ENCODE data around the gene ZNF236. TPM values are rescaled to one million over a fixed set of nuclear protein-coding genes. Genes with fewer than 3 reads are reported as not detected.

ZNF236 gene
- total and polyA plus RNA-seq, 2 donors (not counting 1 experiment from before 2014, with no cell fraction given), result 8.9 to 39.5 TPM

- H3K79me2 ChIP-seq (ENCODE audit: control insufficient read depth, insufficient read depth, low read length), result no peaks in the 10 kb centered on the region
Measured at GRCh38 chr18:76866666-76867065, 44.3 kb downstream of the ZNF236 start.

GRCh38 chr18:76873311-76873710 is 51.0 kb downstream of the ZNF236 start:
- 96% methylated on average over 6 of the region's 6 CpGs for WGBS (ENCODE audit: insufficient coverage)
- no peaks in the 10 kb centered on the region for H3K4me1 Mint-ChIP-seq
- no peaks in the 10 kb centered on the region for H3K9me3 Mint-ChIP-seq (ENCODE audit: insufficient read depth)
- no peak overlapping the region for H3K4me2 ChIP-seq (replicated peaks; ENCODE audit: low read depth, low read length, poor library complexity, severe bottlenecking)
- no peak overlapping the region for H3K4me3 ChIP-seq (ENCODE audit: control extremely low read depth in 1 of 5, extremely low read depth in 1 of 5, insufficient read depth in 1 of 5, low read depth in 2 of 5, low read length in 4 of 5)
- no peak overlapping the region for H3K4me3 Mint-ChIP-seq
- H3K9ac ChIP-seq (ENCODE audit: low read length), result no peak overlapping the region
- intact Hi-C loops (cut with micrococcal nuclease), result no loop called here
- CTCF ChIA-PET, result interaction anchor here (1.9 kb wide), 1 partner anchor 70 kb away, joined by 6 read pairs; no protein-coding TSS in a partner anchor
- H3K79me2 ChIP-seq (ENCODE audit: control insufficient read depth, insufficient read depth, low read length), result no peaks in the 10 kb centered on the region
- no peaks in the 10 kb centered on the region for H3K9me3 ChIP-seq (ENCODE audit: control extremely low read depth in 1 of 3, control insufficient read depth in 2 of 3, insufficient read depth in 1 of 3, low read length in 2 of 3)
- no peak overlapping the region for H3K27ac Mint-ChIP-seq
- no peak overlapping the region for H3K27ac ChIP-seq (ENCODE audit: low read length in 2 of 2)
- peaks cover 6 to 39% of the 10 kb centered on the region in 2 experiments for H3K36me3 ChIP-seq (replicated peaks in 1 of 2; ENCODE audit: control extremely low read depth in 1 of 2, control insufficient read depth in 1 of 2, extremely low read depth in 1 of 2, insufficient read depth in 2 of 2, low read length in 1 of 2)
- no peak for DNase-seq
- no peak overlapping the region for H2AFZ ChIP-seq (ENCODE audit: insufficient read depth, low read depth, low read length, poor library complexity, severe bottlenecking)
- POLR2A ChIA-PET, result no interaction called here
- no peak for ATAC-seq (ENCODE audit: low read depth)
- no peaks in the 10 kb centered on the region for H3K4me1 ChIP-seq (ENCODE audit: control insufficient read depth in 2 of 2, insufficient read depth in 2 of 2, low read length in 2 of 2)
- TF ChIP-seq CTCF (IDR thresholded peaks at IDR 0.05) (no peak), EZH2 (IDR thresholded peaks at IDR 0.05; ENCODE audit: borderline replicate concordance, insufficient read depth, low read depth, low read length, poor library complexity, severe bottlenecking) (no peak)
- no peaks in the 10 kb centered on the region for H3K27me3 ChIP-seq (replicated peaks in 1 of 4; ENCODE audit: control extremely low read depth in 1 of 4, control insufficient read depth in 3 of 4, insufficient read depth in 4 of 4, low read length in 3 of 4)
- H4K20me1 ChIP-seq (ENCODE audit: control insufficient read depth, insufficient read depth, low read length, poor library complexity, severe bottlenecking), result no peaks in the 10 kb centered on the region
- no peaks in the 10 kb centered on the region for H3K27me3 Mint-ChIP-seq

More at GRCh38 chr18:76866666-76867065, 44.3 kb downstream of the ZNF236 start:
- ATAC-seq (ENCODE audit: low read depth), result no peak
- TF ChIP-seq CTCF (IDR thresholded peaks at IDR 0.05) (no peak), EZH2 (IDR thresholded peaks at IDR 0.05; ENCODE audit: borderline replicate concordance, insufficient read depth, low read depth, low read length, poor library complexity, severe bottlenecking) (no peak)
- no peaks in the 10 kb centered on the region for H4K20me1 ChIP-seq (ENCODE audit: control insufficient read depth, insufficient read depth, low read length, poor library complexity, severe bottlenecking)
- no peaks in the 10 kb centered on the region for H3K27me3 Mint-ChIP-seq
- H3K4me3 Mint-ChIP-seq, result no peak overlapping the region
- no peaks in the 10 kb centered on the region for H3K27me3 ChIP-seq (replicated peaks in 1 of 4; ENCODE audit: control extremely low read depth in 1 of 4, control insufficient read depth in 3 of 4, insufficient read depth in 4 of 4, low read length in 3 of 4)
- no peaks in the 10 kb centered on the region for H3K4me1 Mint-ChIP-seq
- no peak overlapping the region for H3K27ac Mint-ChIP-seq
- H3K9ac ChIP-seq (ENCODE audit: low read length), result no peak overlapping the region
- DNase-seq, result no peak
- H3K4me3 ChIP-seq (ENCODE audit: control extremely low read depth in 1 of 5, extremely low read depth in 1 of 5, insufficient read depth in 1 of 5, low read depth in 2 of 5, low read length in 4 of 5), result no peak overlapping the region
- H3K36me3 ChIP-seq (replicated peaks in 1 of 2; ENCODE audit: control extremely low read depth in 1 of 2, control insufficient read depth in 1 of 2, extremely low read depth in 1 of 2, insufficient read depth in 2 of 2, low read length in 1 of 2), result peaks cover 2 to 29% of the 10 kb centered on the region in 2 experiments
- no peak overlapping the region for H3K27ac ChIP-seq (ENCODE audit: low read length in 2 of 2)
- no peaks in the 10 kb centered on the region for H3K9me3 Mint-ChIP-seq (ENCODE audit: insufficient read depth)
- no peaks in the 10 kb centered on the region for H3K4me1 ChIP-seq (ENCODE audit: control insufficient read depth in 2 of 2, insufficient read depth in 2 of 2, low read length in 2 of 2)
- no peak overlapping the region for H3K4me2 ChIP-seq (replicated peaks; ENCODE audit: low read depth, low read length, poor library complexity, severe bottlenecking)
- no peak overlapping the region for H2AFZ ChIP-seq (ENCODE audit: insufficient read depth, low read depth, low read length, poor library complexity, severe bottlenecking)
- H3K9me3 ChIP-seq (ENCODE audit: control extremely low read depth in 1 of 3, control insufficient read depth in 2 of 3, insufficient read depth in 1 of 3, low read length in 2 of 3), result peaks cover 0 to 6% (median 0%) of the 10 kb centered on the region in 3 donors
- 92% methylated on average over 8 of the region's 9 CpGs for WGBS (ENCODE audit: insufficient coverage)
- ChIA-PET CTCF (no interaction called here), POLR2A (no interaction called here)
- intact Hi-C loops (cut with micrococcal nuclease), result no loop called here
